GM21360 (cell line): ENCODE results near the gene FKBP8.

Source experiments
- ATAC-seq: cut with Tn5 transposase; IDR thresholded peaks from one replicate; pipeline ENCODE4 v1.9.1; 2021; ENCODE audit warnings: mild to moderate bottlenecking, moderate library complexity; ENCODE audit not compliant: unreplicated experiment

FKBP8 gene

GRCh38 chr19:18522124-18522861 lies 21.1 kb downstream of the FKBP8 start:
- peak; percentile 82 for ATAC-seq

GRCh38 chr19:18521692-18522123 lies 21.7 kb downstream of the FKBP8 start, which contains the start of gene ELL:
Gene ELL, minus strand, starts transcription at chr19:18522070. Its CDS starts 15 bp downstream, at chr19:18522055.
- peak; percentile 6 for ATAC-seq

GRCh38 chr19:18520848-18521691 lies 22.3 kb downstream of the FKBP8 start:
- ATAC-seq = no peak

- ATAC-seq = no peak
Observed at GRCh38 chr19:18519962-18520847, 23.2 kb downstream of the FKBP8 start.

- no peak for ATAC-seq
Observed at GRCh38 chr19:18518639-18519038, 24.7 kb downstream of the FKBP8 start.

- no peak for ATAC-seq
Observed at GRCh38 chr19:18517606-18518005, 25.8 kb downstream of the FKBP8 start.

- no peak for ATAC-seq
Observed at GRCh38 chr19:18515959-18516358, 27.4 kb downstream of the FKBP8 start.

- no peak for ATAC-seq
Observed at GRCh38 chr19:18514800-18515682, 28.3 kb downstream of the FKBP8 start.

GRCh38 chr19:18513868-18514267 lies 29.5 kb downstream of the FKBP8 start:
- ATAC-seq = no peak

- no peak for ATAC-seq
Observed at GRCh38 chr19:18510216-18510615, 33.2 kb downstream of the FKBP8 start.

- ATAC-seq = no peak
Observed at GRCh38 chr19:18508585-18508984, 34.8 kb downstream of the FKBP8 start.

GRCh38 chr19:18507727-18508440 lies 35.5 kb downstream of the FKBP8 start:
- no peak for ATAC-seq

GRCh38 chr19:18507021-18507726 lies 36.2 kb downstream of the FKBP8 start:
- no peak for ATAC-seq

- no peak for ATAC-seq
Observed at GRCh38 chr19:18506101-18506930, 37.1 kb downstream of the FKBP8 start.

GRCh38 chr19:18504886-18505610 lies 38.3 kb downstream of the FKBP8 start:
- ATAC-seq = no peak

GRCh38 chr19:18503971-18504885 lies 39.1 kb downstream of the FKBP8 start:
- no peak for ATAC-seq
